Sigmoid colon (tissue), 4 donors: Measurements from ENCODE around the gene ADAMTS6.

Experiments
- EP300 ChIP-seq, 4 donors: sonication (generic); formaldehyde crosslinking; IDR thresholded peaks; one replicate each; pipeline ENCODE4 v1.6.1; 2017; ENCODE audit warnings: antibody characterized with exemption in 4 of 4
- POLR2AphosphoS5 ChIP-seq, 4 donors: sonication (generic); formaldehyde crosslinking; IDR thresholded peaks; one replicate each; pipeline ENCODE4 v1.6.1; 2017; ENCODE audit warnings: antibody characterized with exemption in 4 of 4
- TF ChIP-seq, protein P1 (sequence below), 4 experiments: fragments of 450-650 bp in 3 of 4; fragments of 200-600 bp in 1 of 4; IDR thresholded peaks; one replicate each; pipeline ENCODE4 v1.5.1; 2016 to 2019; ENCODE audit warnings: antibody characterized with exemption in 4 of 4, mild to moderate bottlenecking in 3 of 4, moderate library complexity in 2 of 4

DNA sequence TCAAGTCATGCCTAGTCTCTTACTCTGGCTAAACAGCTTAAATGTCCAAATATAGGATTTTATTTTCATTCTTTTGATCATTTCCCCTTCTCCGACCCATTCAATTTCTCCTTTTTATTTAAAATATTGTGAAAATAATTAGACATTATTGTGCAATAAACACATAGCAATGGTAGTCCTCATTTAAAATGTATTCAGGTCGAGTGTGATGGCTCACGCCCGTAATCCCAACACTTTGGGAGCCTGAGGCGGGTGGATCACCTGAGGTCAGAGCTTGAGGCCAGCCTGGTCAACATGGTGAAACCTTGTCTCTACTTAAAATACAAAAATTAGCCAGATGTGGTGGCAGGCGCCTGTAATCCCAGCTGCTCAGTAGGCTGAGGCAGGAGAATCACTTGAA lies 26.7 kb downstream of the ADAMTS6 start:
- TF ChIP-seq, protein P1, sequence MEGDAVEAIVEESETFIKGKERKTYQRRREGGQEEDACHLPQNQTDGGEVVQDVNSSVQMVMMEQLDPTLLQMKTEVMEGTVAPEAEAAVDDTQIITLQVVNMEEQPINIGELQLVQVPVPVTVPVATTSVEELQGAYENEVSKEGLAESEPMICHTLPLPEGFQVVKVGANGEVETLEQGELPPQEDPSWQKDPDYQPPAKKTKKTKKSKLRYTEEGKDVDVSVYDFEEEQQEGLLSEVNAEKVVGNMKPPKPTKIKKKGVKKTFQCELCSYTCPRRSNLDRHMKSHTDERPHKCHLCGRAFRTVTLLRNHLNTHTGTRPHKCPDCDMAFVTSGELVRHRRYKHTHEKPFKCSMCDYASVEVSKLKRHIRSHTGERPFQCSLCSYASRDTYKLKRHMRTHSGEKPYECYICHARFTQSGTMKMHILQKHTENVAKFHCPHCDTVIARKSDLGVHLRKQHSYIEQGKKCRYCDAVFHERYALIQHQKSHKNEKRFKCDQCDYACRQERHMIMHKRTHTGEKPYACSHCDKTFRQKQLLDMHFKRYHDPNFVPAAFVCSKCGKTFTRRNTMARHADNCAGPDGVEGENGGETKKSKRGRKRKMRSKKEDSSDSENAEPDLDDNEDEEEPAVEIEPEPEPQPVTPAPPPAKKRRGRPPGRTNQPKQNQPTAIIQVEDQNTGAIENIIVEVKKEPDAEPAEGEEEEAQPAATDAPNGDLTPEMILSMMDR (IDR thresholded peaks at IDR 0.05), result no peak
- TF ChIP-seq EP300 (IDR thresholded peaks at IDR 0.05), result no peak
- TF ChIP-seq POLR2AphosphoS5 (IDR thresholded peaks at IDR 0.05), result no peak
